Activated gamma-delta T cell treated with anti-CD3 and anti-CD28 coated beads, Interleukin-2, amount 50 U/mL, for 16 hours (primary cell): ENCODE results near the gene OR13J1.

Experiments
- DNase-seq: peaks from one replicate; pipeline ENCODE4 v3.0.0-alpha.2; 2020; ENCODE audit warnings: low read depth

The OR13J1 gene

GRCh38 chr9:35858458-35858857, 11.7 kb downstream of the OR13J1 start:
- no peak for DNase-seq

- no peak for DNase-seq
Observed at GRCh38 chr9:35856882-35857281, 13.3 kb downstream of the OR13J1 start.

- DNase-seq, result no peak
Observed at GRCh38 chr9:35856206-35856605, 14.0 kb downstream of the OR13J1 start.

- no peak for DNase-seq
Observed at GRCh38 chr9:35854091-35854762, 16.0 kb downstream of the OR13J1 start.

GRCh38 chr9:35852876-35853865, 17.0 kb downstream of the OR13J1 start:
- no peak for DNase-seq

GRCh38 chr9:35852267-35852815, 17.9 kb downstream of the OR13J1 start:
- no peak for DNase-seq

GRCh38 chr9:35847792-35848572, 22.2 kb downstream of the OR13J1 start:
- DNase-seq, result no peak

- no peak for DNase-seq
Observed at GRCh38 chr9:35845824-35846771, 24.1 kb downstream of the OR13J1 start.

- DNase-seq, result no peak
Observed at GRCh38 chr9:35844628-35845270, 25.5 kb downstream of the OR13J1 start.

GRCh38 chr9:35842795-35843194, 27.4 kb downstream of the OR13J1 start:
- no peak for DNase-seq

GRCh38 chr9:35842020-35842745, 28.0 kb downstream of the OR13J1 start:
- no peak for DNase-seq

GRCh38 chr9:35841645-35841900, 28.6 kb downstream of the OR13J1 start:
- DNase-seq, result no peak

- no peak for DNase-seq
Observed at GRCh38 chr9:35840881-35841644, 29.1 kb downstream of the OR13J1 start.

GRCh38 chr9:35839926-35840325, 30.3 kb downstream of the OR13J1 start:
- no peak for DNase-seq

- DNase-seq, result no peak
Observed at GRCh38 chr9:35836595-35836994, 33.6 kb downstream of the OR13J1 start.

- no peak for DNase-seq
Observed at GRCh38 chr9:35835766-35836165, 34.4 kb downstream of the OR13J1 start.

- DNase-seq, result no peak
Observed at GRCh38 chr9:35835216-35835632, 35.0 kb downstream of the OR13J1 start.

GRCh38 chr9:35834260-35835215, 35.7 kb downstream of the OR13J1 start:
- no peak for DNase-seq
